H9 (cell line): ENCODE results near the gene MEPCE. TPM values are rescaled to one million over a fixed set of nuclear protein-coding genes. Genes with fewer than 3 reads are reported as not detected.
A peak's percentile ranks its signal among the peaks of the same experiment; 100 is the strongest.

Experiments used
- DNase-seq: peaks from one replicate; pipeline ENCODE4 v3.0.0-alpha.2; 2017
- H2AFZ ChIP-seq: one replicate; pipeline ENCODE4 v1.6.1; 2013; ENCODE audit warnings: mild to moderate bottlenecking, low read length, control low read depth, moderate library complexity
- H2AK5ac ChIP-seq: 2 replicates; pipeline ENCODE4 v1.6.1; 2013; ENCODE audit warnings: low read length, control low read depth, mixed read lengths; ENCODE audit not compliant: insufficient read length
- H2BK120ac ChIP-seq: one replicate; pipeline ENCODE4 v1.6.1; 2013; ENCODE audit warnings: low read depth, mild to moderate bottlenecking, low read length, control low read depth, inconsistent platforms; ENCODE audit not compliant: poor library complexity, severe bottlenecking
- H2BK12ac ChIP-seq: 2 replicates; pipeline ENCODE4 v1.6.1; 2013; ENCODE audit warnings: low read length, control low read depth, mixed read lengths, low read depth; ENCODE audit not compliant: insufficient read length
- H2BK15ac ChIP-seq: 2 replicates; pipeline ENCODE4 v1.6.1; 2013; ENCODE audit warnings: low read depth, low read length, control low read depth
- H2BK20ac ChIP-seq: one replicate; pipeline ENCODE4 v1.6.1; 2013; ENCODE audit warnings: low read depth, mild to moderate bottlenecking, low read length, control low read depth, inconsistent platforms; ENCODE audit not compliant: poor library complexity, severe bottlenecking
- H2BK5ac ChIP-seq: 2 replicates; pipeline ENCODE4 v1.6.1; 2013; ENCODE audit warnings: low read length, control low read depth, mixed read lengths; ENCODE audit not compliant: insufficient read length
- H3K14ac ChIP-seq: 2 replicates; pipeline ENCODE4 v1.6.1; 2013; ENCODE audit warnings: low read length, control low read depth; ENCODE audit not compliant: insufficient read depth
- H3K18ac ChIP-seq: 2 replicates; pipeline ENCODE4 v1.6.1; 2013; ENCODE audit warnings: low read depth, mild to moderate bottlenecking, mixed read lengths, low read length, control low read depth; ENCODE audit not compliant: insufficient read length
- H3K23ac ChIP-seq: 2 replicates; pipeline ENCODE4 v1.6.1; 2013; ENCODE audit warnings: low read length, control low read depth, mixed read lengths, low read depth; ENCODE audit not compliant: insufficient read length
- H3K23me2 ChIP-seq: 2 replicates; pipeline ENCODE4 v1.6.1; 2013; ENCODE audit warnings: low read depth, mild to moderate bottlenecking, mixed read lengths, low read length, control low read depth; ENCODE audit not compliant: insufficient read length, poor library complexity, severe bottlenecking
- H3K27ac ChIP-seq: 2 replicates; pipeline ENCODE4 v1.5.1; 2013; ENCODE audit warnings: low read length, control low read depth, mixed read lengths, low read depth; ENCODE audit not compliant: insufficient read length
- H3K27me3 ChIP-seq: 2 replicates; pipeline ENCODE4 v1.6.1; 2013; ENCODE audit warnings: low read length, control low read depth, inconsistent platforms; ENCODE audit not compliant: insufficient read depth
- H3K4ac ChIP-seq: 2 replicates; pipeline ENCODE4 v1.6.1; 2013; ENCODE audit warnings: low read depth, mild to moderate bottlenecking, control low read depth, inconsistent platforms, low read length, moderate library complexity
- H3K4me1 ChIP-seq: 2 replicates; pipeline ENCODE4 v1.6.1; 2013; ENCODE audit warnings: low read length, control low read depth, inconsistent platforms; ENCODE audit not compliant: insufficient read depth
- H3K4me2 ChIP-seq: 2 replicates; pipeline ENCODE4 v1.6.1; 2013; ENCODE audit warnings: low read length, control low read depth, mixed read lengths; ENCODE audit not compliant: insufficient read length, insufficient read depth
- H3K56ac ChIP-seq: 2 replicates; pipeline ENCODE4 v1.6.1; 2013; ENCODE audit warnings: low read depth, mild to moderate bottlenecking, mixed read lengths, low read length, control low read depth; ENCODE audit not compliant: insufficient read length
- H3K79me1 ChIP-seq: 2 replicates; pipeline ENCODE4 v1.6.1; 2013; ENCODE audit warnings: low read depth, mild to moderate bottlenecking, moderate library complexity, low read length, control low read depth, inconsistent platforms; ENCODE audit not compliant: insufficient read depth, poor library complexity, severe bottlenecking
- H3K79me2 ChIP-seq: 2 replicates; pipeline ENCODE4 v1.6.1; 2013; ENCODE audit warnings: low read length, control low read depth, inconsistent platforms; ENCODE audit not compliant: insufficient read depth
- H3K9ac ChIP-seq: 2 replicates; pipeline ENCODE4 v1.6.1; 2013; ENCODE audit warnings: low read length, control low read depth, mixed read lengths; ENCODE audit not compliant: insufficient read length; ENCODE audit errors: extremely low read depth
- H3K9me3 ChIP-seq: one replicate; pipeline ENCODE4 v1.6.1; 2013; ENCODE audit warnings: low read depth, low read length, inconsistent platforms; ENCODE audit not compliant: control insufficient read depth
- H3T11ph ChIP-seq: one replicate; pipeline ENCODE4 v1.6.1; 2013; ENCODE audit warnings: mild to moderate bottlenecking, low read length, control low read depth, inconsistent platforms
- H4K20me1 ChIP-seq: one replicate; pipeline ENCODE4 v1.6.1; 2013; ENCODE audit not compliant: control insufficient read depth, insufficient read length, insufficient read depth
- H4K5ac ChIP-seq: 2 replicates; pipeline ENCODE4 v1.6.1; 2013; ENCODE audit warnings: low read depth, mild to moderate bottlenecking, mixed read lengths, low read length, control low read depth; ENCODE audit not compliant: insufficient read length
- H4K8ac ChIP-seq: replicated peaks from 2 replicates; pipeline ENCODE4 v1.6.1; 2013; ENCODE audit warnings: low read length, control low read depth, mixed read lengths, low read depth; ENCODE audit not compliant: insufficient read length
- H4K91ac ChIP-seq: 2 replicates; pipeline ENCODE4 v1.6.1; 2013; ENCODE audit warnings: low read depth, mild to moderate bottlenecking, moderate library complexity, mixed read lengths, low read length, control low read depth; ENCODE audit not compliant: insufficient read length
- H3K27ac Mint-ChIP-seq, 3 experiments: 2 replicates in 2 of 3; 3 replicates in 1 of 3; pipeline ENCODE4 v1.8.0; 2020 to 2021; ENCODE audit warnings: mixed read lengths in 3 of 3, mild to moderate bottlenecking in 1 of 3, moderate library complexity in 1 of 3
- H3K27me3 Mint-ChIP-seq: 2 replicates; pipeline ENCODE4 v1.8.0; 2021; ENCODE audit warnings: low read depth, mild to moderate bottlenecking, moderate library complexity, mixed read lengths
- H3K36me3 Mint-ChIP-seq, 3 experiments: 2 replicates in 2 of 3; 3 replicates in 1 of 3; pipeline ENCODE4 v1.8.0; 2020 to 2021; ENCODE audit warnings: low read depth in 3 of 3, mixed read lengths in 3 of 3; ENCODE audit not compliant: insufficient read depth in 1 of 3
- H3K4me1 Mint-ChIP-seq, 2 experiments: 2 replicates each; pipeline ENCODE4 v1.8.0; 2020; ENCODE audit warnings: mixed read lengths in 2 of 2
- H3K4me3 Mint-ChIP-seq, 2 experiments: 2 replicates in 1 of 2; 3 replicates in 1 of 2; pipeline ENCODE4 v1.8.0; 2020 to 2021; ENCODE audit warnings: mild to moderate bottlenecking in 2 of 2, mixed read lengths in 2 of 2, moderate library complexity in 1 of 2
- H3K9me3 Mint-ChIP-seq, 2 experiments: 2 replicates in 1 of 2; 3 replicates in 1 of 2; pipeline ENCODE4 v1.8.0; 2020; ENCODE audit warnings: mild to moderate bottlenecking in 2 of 2, mixed read lengths in 2 of 2, moderate library complexity in 1 of 2
- CTCF ChIP-seq: fragments of 200-600 bp; sonication (generic); conservative IDR thresholded peaks from 3 replicates; pipeline ENCODE4 v1.8.0; 2021; ENCODE audit warnings: antibody characterized with exemption, mild to moderate bottlenecking
- WGBS: extraction: QIAGEN DNeasy Blood & Tissue Kit; methylation state at CpG from one replicate; pipeline ENCODE4 v1.1.7; 2013; ENCODE audit warnings: missing lambda C conversion rate, low lambda C conversion rate, mixed read lengths; ENCODE audit not compliant: insufficient read length; ENCODE audit errors: extremely low coverage; 5-methylcytosine and 5-hydroxymethylcytosine counted together
- total RNA-seq: library from RNA; stranded (reverse); gene quantifications from 2 replicates; pipeline ENCODE4 v1.2.1, GENCODE V29; 2021

MEPCE gene
- total RNA-seq, 1 experiment from 2014 or later = 68.0 TPM

GRCh38 chr7:100400656-100401055 is 29.0 kb upstream of the MEPCE start:
- Histone ChIP-seq H3K27me3 (no peaks in the 10 kb centered on the region), H3K56ac (no peak overlapping the region), H3K18ac (no peak overlapping the region), H2BK120ac (no peak overlapping the region), H2BK12ac (no peak overlapping the region), H3K79me1 (no peaks in the 10 kb centered on the region), H4K8ac (no peak overlapping the region), H3K9ac (no peak overlapping the region), H2BK5ac (no peak overlapping the region), H3K4me2 (no peak overlapping the region), H2AFZ (no peak overlapping the region), H2BK15ac (no peak overlapping the region), H3K23me2 (peaks cover 2% of the 10 kb centered on the region), H4K5ac (no peak overlapping the region), H2AK5ac (no peak overlapping the region), H3K23ac (no peak overlapping the region), H4K91ac (no peak overlapping the region), H3K79me2 (no peaks in the 10 kb centered on the region), H2BK20ac (no peak overlapping the region), H3K4me1 (no peaks in the 10 kb centered on the region), H3K9me3 (no peaks in the 10 kb centered on the region), H3K14ac (no peak overlapping the region), H3K27ac (no peak overlapping the region), H3T11ph (no peak overlapping the region), H3K4ac (no peak overlapping the region), H4K20me1 (no peaks in the 10 kb centered on the region)
- peak; percentile 76 for DNase-seq
- H3K27ac Mint-ChIP-seq = 0 out of 7 replicates have a peak overlapping the region, but pooled peaks of 1 of the 3 experiments have one; percentile 28
- WGBS = no CpG with 5 or more reads among the region's 11 CpGs
- TF ChIP-seq CTCF = peak; percentile 56; the same call in 2 of the 3 replicates
- H3K27me3 Mint-ChIP-seq = peaks cover 47% of the 10 kb centered on the region
- H3K36me3 Mint-ChIP-seq = no peaks in the 10 kb centered on the region
- H3K4me3 Mint-ChIP-seq = no peak overlapping the region; a peak in 1 of 5 replicates
- no peaks in the 10 kb centered on the region for H3K9me3 Mint-ChIP-seq
- H3K4me1 Mint-ChIP-seq = peaks cover 16 to 28% of the 10 kb centered on the region in 2 experiments
